Measurements from ENCODE around the gene NUP37. TPM values are rescaled to one million over a fixed set of nuclear protein-coding genes. Genes with fewer than 3 reads are reported as not detected.

The NUP37 gene
- total and polyA plus RNA-seq, 9 of the 15 experiments (the other 6 are each of a cell fraction or from before 2014, with no cell fraction given), result 72.2 to 429 (median 170) TPM

GRCh38 chr12:102093319-102093718 lies 26.6 kb downstream of the NUP37 start:
- H3K9me3 ChIP-seq (replicated peaks; ENCODE audit: control insufficient read depth, insufficient read depth, low read depth, low read length), result no peaks in the 10 kb centered on the region
- H3K4me1 ChIP-seq (replicated peaks in 1 of 2; ENCODE audit: control insufficient read depth in 2 of 2, insufficient read depth in 2 of 2, low read length in 2 of 2), result no peaks in the 10 kb centered on the region
- no peaks in the 10 kb centered on the region for H4K20me1 ChIP-seq (replicated peaks; ENCODE audit: control insufficient read depth, insufficient read depth, low read length)
- no peak for FAIRE-seq
- H3K4me3 ChIP-seq, result no peak overlapping the region
- ATAC-seq, result no peak
- CTCF ChIA-PET (ENCODE audit: low intra/inter-chr PET ratio), result no interaction called here
- in situ Hi-C loops (cut with MboI) (no loop called here), intact Hi-C loops (cut with micrococcal nuclease) (loop anchor here (10.0 kb wide), 1 partner anchor 671 kb away; no protein-coding TSS in a partner anchor)
- H3K9me1 ChIP-seq (ENCODE audit: control insufficient read depth, insufficient read depth, low read length), result no peaks in the 10 kb centered on the region
- no peak overlapping the region for H3K27ac ChIP-seq (ENCODE audit: extremely low read depth, low read depth, low read length)
- DNase-seq (ENCODE audit: extremely low read depth in 1 of 4, low spot score in 3 of 4), result no peak
- no peak overlapping the region for H2AFZ ChIP-seq (ENCODE audit: low read depth, low read length)
- no TSS peak for BruUV-seq (replicated peaks)
- H3K9ac ChIP-seq (ENCODE audit: insufficient read depth in 1 of 2, low read depth in 2 of 2, low read length in 2 of 2), result no peak overlapping the region
- no peaks in the 10 kb centered on the region for H3K27me3 ChIP-seq (ENCODE audit: control insufficient read depth in 2 of 2, insufficient read depth in 2 of 2, low read length in 2 of 2)
- POLR2A ChIA-PET, result interaction anchor here (0.5 kb wide), 1 partner anchor 85 kb away, joined by 3 read pairs; no protein-coding TSS in a partner anchor
- H3K4me2 ChIP-seq (ENCODE audit: insufficient read depth, low read length), result no peak overlapping the region
- H3K36me3 ChIP-seq (ENCODE audit: control insufficient read depth, insufficient read depth, low read length), result peaks cover 64% of the 10 kb centered on the region
- TF ChIP-seq ZNF764 (CRISPR knock-in tag; IDR thresholded peaks at IDR 0.05; ENCODE audit: low read depth) (no peak), ARNT (IDR thresholded peaks at IDR 0.05) (no peak), PYGO2 (tag; IDR thresholded peaks at IDR 0.05) (no peak), CTBP1 (IDR thresholded peaks at IDR 0.05; ENCODE audit: borderline replicate concordance) (no peak), POLR2G (IDR thresholded peaks at IDR 0.05; ENCODE audit: low read depth, low read length) (no peak), RAD51 (IDR thresholded peaks at IDR 0.05; ENCODE audit: borderline replicate concordance, low read depth) (no peak), NFE2 (IDR thresholded peaks at IDR 0.05; ENCODE audit: low read depth) (no peak), PATZ1 (CRISPR knock-in tag; IDR thresholded peaks at IDR 0.05; ENCODE audit: borderline replicate concordance) (no peak), TBP (optimal IDR thresholded peaks at IDR 0.05; ENCODE audit: low read depth, low read length) (no peak), TGIF2 (CRISPR knock-in tag; IDR thresholded peaks at IDR 0.05) (no peak), SREBF1 (IDR thresholded peaks at IDR 0.05; ENCODE audit: borderline replicate concordance, low read depth, low read length) (no peak), XRCC5 (IDR thresholded peaks at IDR 0.05; ENCODE audit: low read depth, low read length) (no peak), ZNF41 (CRISPR knock-in tag; conservative IDR thresholded peaks at IDR 0.05) (no peak), NFRKB (IDR thresholded peaks at IDR 0.05; ENCODE audit: low read depth) (no peak), RNF219 (CRISPR knock-in tag; IDR thresholded peaks at IDR 0.05) (no peak), SFPQ (IDR thresholded peaks at IDR 0.05; ENCODE audit: low read depth, low read length) (no peak), NFXL1 (CRISPR knock-in tag; IDR thresholded peaks at IDR 0.05) (no peak), TAF7 (tag; IDR thresholded peaks at IDR 0.05) (no peak)
- H3K79me2 ChIP-seq (ENCODE audit: control insufficient read depth, insufficient read depth, low read length), result no peaks in the 10 kb centered on the region
